HepG2 (cell line): ENCODE data around the gene TMIGD2. TPM values are rescaled to one million over a fixed set of nuclear protein-coding genes. Genes with fewer than 3 reads are reported as not detected.

Experiments used
- ARID4A ChIP-seq: sonication (generic); formaldehyde crosslinking; IDR thresholded peaks from 2 replicates; pipeline ENCODE4 v1.5.0; 2020; ENCODE audit warnings: mild to moderate bottlenecking, missing genetic modification reagents, borderline replicate concordance
- CEBPB ChIP-seq: IDR thresholded peaks from 2 replicates; pipeline ENCODE4 v1.6.1; 2011; ENCODE audit warnings: low read depth, low read length, improper control_type of control experiment, borderline replicate concordance
- FOXO4 ChIP-seq: sonication (generic); formaldehyde crosslinking; conservative IDR thresholded peaks from 2 replicates; pipeline ENCODE4 v1.8.1; 2023; ENCODE audit warnings: missing genetic modification reagents
- HMG20A ChIP-seq: IDR thresholded peaks from 2 replicates; pipeline ENCODE4 v1.6.1; 2016; ENCODE audit warnings: borderline replicate concordance
- HMGXB3 ChIP-seq: sonication (generic); formaldehyde crosslinking; IDR thresholded peaks from 2 replicates; pipeline ENCODE4 v1.4.0; 2020; ENCODE audit warnings: missing genetic modification reagents, borderline replicate concordance
- MXI1 ChIP-seq: IDR thresholded peaks from 3 replicates; pipeline ENCODE4 v1.6.1; 2012; ENCODE audit warnings: low read depth, low read length, inconsistent platforms, borderline replicate concordance
- NKX3-1 ChIP-seq: sonication (generic); formaldehyde crosslinking; IDR thresholded peaks from 2 replicates; pipeline ENCODE4 v1.5.0; 2020; ENCODE audit warnings: missing genetic modification reagents
- PITX1 ChIP-seq: sonication (generic); formaldehyde crosslinking; IDR thresholded peaks from 2 replicates; pipeline ENCODE4 v1.5.1; 2020; ENCODE audit warnings: mild to moderate bottlenecking, missing genetic modification reagents
- SCMH1 ChIP-seq: sonication (generic); formaldehyde crosslinking; IDR thresholded peaks from 2 replicates; pipeline ENCODE4 v1.9.0; 2021; ENCODE audit warnings: missing genetic modification reagents, mild to moderate bottlenecking, borderline replicate concordance
- UBTF ChIP-seq: sonication (generic); formaldehyde crosslinking; IDR thresholded peaks from 2 replicates; pipeline ENCODE4 v1.4.0; 2020; ENCODE audit warnings: mild to moderate bottlenecking, missing genetic modification reagents
- ZFP82 ChIP-seq: sonication (generic); formaldehyde crosslinking; IDR thresholded peaks from 2 replicates; pipeline ENCODE4 v1.5.1; 2020; ENCODE audit warnings: mild to moderate bottlenecking, missing genetic modification reagents, borderline replicate concordance
- ZNF343 ChIP-seq: sonication (generic); formaldehyde crosslinking; IDR thresholded peaks from 2 replicates; pipeline ENCODE4 v1.4.0; 2020; ENCODE audit warnings: mild to moderate bottlenecking, missing genetic modification reagents
- ZNF362 ChIP-seq: sonication (generic); formaldehyde crosslinking; IDR thresholded peaks from 2 replicates; pipeline ENCODE4 v1.4.0; 2020; ENCODE audit warnings: missing genetic modification reagents, mild to moderate bottlenecking, borderline replicate concordance
- polyA plus RNA-seq, 8 experiments: library from polyadenylated mRNA; depleted of rRNA in 3 of 8; stranded (reverse) in 7 of 8; unstranded in 1 of 8; fragments of >200 nt; fragmentation: Illumina TruSeq in 4 of 8; extraction: Trizol in 4 of 8; gene quantifications; 2 replicates each; pipeline versions ENCODE4 v1.2.1 to v1.2.3, GENCODE V29; 2011 to 2016; ENCODE audit warnings: low read depth in 4 of 8, missing spikeins in 1 of 8, mixed read lengths in 1 of 8; ENCODE audit not compliant: insufficient read depth in 1 of 8
- total RNA-seq, 5 experiments: library from RNA; depleted of rRNA; stranded (reverse); fragments of >200 nt; fragmentation: Illumina TruSeq; extraction: Trizol; gene quantifications; 2 replicates each; pipeline ENCODE4 v1.2.3, GENCODE V29; 2016; ENCODE audit warnings: low read depth in 1 of 5

TMIGD2 gene
- total and polyA plus RNA-seq, 2 of the 13 experiments (the other 11 are each of a cell fraction or from before 2014, with no cell fraction given), result 0.11 to 1.0 TPM

- no peak for TF ChIP-seq ZNF362
- TF ChIP-seq CEBPB, result 0 out of 2 replicates have a peak, but pooled peaks have one; percentile 5
- TF ChIP-seq ARID4A (CRISPR knock-in tag), result peak; percentile 82; the same call in 1 of the 2 replicates
- TF ChIP-seq ZNF343 (CRISPR knock-in tag), result no peak
- peak; percentile 76 for TF ChIP-seq HMGXB3 (CRISPR knock-in tag)
- TF ChIP-seq UBTF, result peak; percentile 79
- no peak for TF ChIP-seq FOXO4 (CRISPR knock-in tag)
- no peak for TF ChIP-seq SCMH1 (CRISPR knock-in tag)
- peak; percentile 74; the same call in 1 of the 2 replicates for TF ChIP-seq HMG20A (CRISPR knock-in tag)
- peak; percentile 68; the same call in 1 of the 2 replicates for TF ChIP-seq PITX1
- peak; percentile 62; the same call in 1 of the 2 replicates for TF ChIP-seq NKX3-1
- no peak for TF ChIP-seq ZFP82 (CRISPR knock-in tag)
- TF ChIP-seq MXI1, result peak; percentile 76; the same call in 2 of the 3 replicates
Measured at GRCh38 chr19:4310247-4311121, 8.3 kb upstream of the TMIGD2 start (continued).
